ENCODE measurements around the gene C6orf118. TPM values are rescaled to one million over a fixed set of nuclear protein-coding genes. Genes with fewer than 3 reads are reported as not detected.

C6orf118 gene
- total and polyA plus RNA-seq, 7 donors, result not detected

GRCh38 chr6:165231581-165232561 lies 77.5 kb downstream of the C6orf118 start:
- Histone ChIP-seq H3K4me1 (no peaks in the 10 kb centered on the region), H3K9me3 (peaks cover 0 to 8% (median 0%) of the 10 kb centered on the region in 4 donors), H3K27me3 (no peaks in the 10 kb centered on the region), H3K4me3 (no peak overlapping the region), H3K36me3 (no peaks in the 10 kb centered on the region), H3K27ac (peak overlapping the region in 1 of 4 donors; percentile 11)
- intact Hi-C loops (cut with DNase I), result no loop called here
- TF ChIP-seq EP300 (IDR thresholded peaks at IDR 0.05) (no peak), POLR2A (IDR thresholded peaks at IDR 0.05) (no peak), POLR2AphosphoS5 (IDR thresholded peaks at IDR 0.05) (no peak), CTCF (IDR thresholded peaks at IDR 0.05) (no peak)
- no peak for DNase-seq
- 62% methylated on average over 17 of the region's 17 CpGs for WGBS, 2 donors

- no peak for TF ChIP-seq POLR2A (IDR thresholded peaks at IDR 0.05)
- TF ChIP-seq CTCF (IDR thresholded peaks at IDR 0.05), result no peak
- TF ChIP-seq EP300 (IDR thresholded peaks at IDR 0.05), result no peak
- TF ChIP-seq POLR2AphosphoS5 (IDR thresholded peaks at IDR 0.05), result no peak
- no peaks in the 10 kb centered on the region for H3K4me1 ChIP-seq
- H3K4me3 ChIP-seq, result no peak overlapping the region
- H3K9me3 ChIP-seq, result peaks cover 0 to 8% (median 0%) of the 10 kb centered on the region in 4 donors
- H3K27ac ChIP-seq, result no peak overlapping the region
- DNase-seq, result no peak
- WGBS, 2 donors, result 72 to 88% methylated on average over 3 of the region's 3 CpGs
- H3K27me3 ChIP-seq, result no peaks in the 10 kb centered on the region
- intact Hi-C loops (cut with DNase I), result no loop called here
- no peaks in the 10 kb centered on the region for H3K36me3 ChIP-seq
These were observed 78.2 kb downstream of the C6orf118 start for GRCh38 chr6:165231177-165231576.

All from sigmoid colon (tissue), 7 donors.